ENCODE measurements around the gene ITGAD. TPM values are rescaled to one million over a fixed set of nuclear protein-coding genes. Genes with fewer than 3 reads are reported as not detected.
"Not testable (repeated sequence)": the region's sequence is repeated elsewhere in the genome, so short reads cannot be mapped to it uniquely, and the experiment has no call there.

ITGAD gene
- total RNA-seq, 2 donors from 2014 or later = not detected

GRCh38 chr16:31404353-31405064 lies 11.4 kb downstream of the ITGAD start:
- Mint-ChIP-seq H3K4me1 (no peaks in the 10 kb centered on the region), H3K36me3 (ENCODE audit: low read depth) (no peaks in the 10 kb centered on the region), H3K4me3 (no peak overlapping the region), H3K27ac (no peak overlapping the region), H3K9me3 (peaks cover 5% of the 10 kb centered on the region), H3K27me3 (peaks cover 5% of the 10 kb centered on the region)
- no peak for ATAC-seq (replicated peaks)

GRCh38 chr16:31407406-31407805 lies 14.3 kb downstream of the ITGAD start:
- no peak for ATAC-seq (replicated peaks)
- no peaks in the 10 kb centered on the region for H3K9me3 Mint-ChIP-seq
- H3K36me3 Mint-ChIP-seq (ENCODE audit: low read depth) = no peaks in the 10 kb centered on the region
- no peaks in the 10 kb centered on the region for H3K4me1 Mint-ChIP-seq
- no peak overlapping the region for H3K27ac Mint-ChIP-seq
- no peak overlapping the region for H3K4me3 Mint-ChIP-seq
- H3K27me3 Mint-ChIP-seq = peaks cover 10% of the 10 kb centered on the region

DNA sequence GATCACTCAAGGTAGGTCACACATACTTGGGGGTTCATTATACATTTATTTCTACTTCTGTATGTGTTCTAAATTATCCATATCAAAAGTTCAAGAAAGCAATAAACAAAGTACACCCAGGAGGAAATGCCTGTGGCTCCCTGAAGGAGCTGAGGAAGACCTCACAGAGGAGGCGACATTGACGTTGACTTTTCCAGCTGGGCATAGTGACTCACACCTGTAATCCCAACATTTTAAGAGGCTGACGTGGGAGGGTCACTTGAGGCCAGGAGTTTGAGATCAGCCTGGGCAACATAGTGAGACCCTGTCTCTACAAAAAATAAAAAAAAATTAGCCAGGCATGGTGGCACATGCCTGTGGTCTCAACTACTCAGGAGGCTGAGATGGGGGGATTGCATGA lies 16.3 kb downstream of the ITGAD start:
- no peaks in the 10 kb centered on the region for H3K4me1 Mint-ChIP-seq
- no peaks in the 10 kb centered on the region for H3K9me3 Mint-ChIP-seq
- H3K27ac Mint-ChIP-seq = no peak overlapping the region
- H3K36me3 Mint-ChIP-seq (ENCODE audit: low read depth) = no peaks in the 10 kb centered on the region
- no peak overlapping the region for H3K4me3 Mint-ChIP-seq
- no peak for ATAC-seq (replicated peaks)
- H3K27me3 Mint-ChIP-seq = peaks cover 15% of the 10 kb centered on the region

DNA sequence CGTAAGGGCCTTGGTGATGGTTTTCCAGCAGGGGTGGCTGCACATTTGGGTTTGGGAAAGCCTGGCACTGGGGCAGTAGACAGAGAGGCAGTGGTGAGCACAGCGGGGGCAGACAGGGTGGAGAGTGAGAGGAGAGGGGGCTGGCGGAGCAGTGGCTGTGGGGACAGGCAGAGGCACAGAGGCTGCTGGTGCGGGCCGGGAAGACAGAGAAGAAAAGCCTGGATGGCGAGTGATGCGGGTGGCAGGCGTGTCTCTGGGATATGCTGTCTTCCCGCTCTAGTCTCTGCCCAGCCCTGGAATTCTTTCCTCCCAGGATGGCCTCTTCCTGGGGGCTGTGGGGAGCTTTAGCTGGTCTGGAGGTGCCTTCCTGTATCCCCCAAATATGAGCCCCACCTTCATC lies 16.9 kb downstream of the ITGAD start:
- H3K9me3 Mint-ChIP-seq = no peaks in the 10 kb centered on the region
- H3K36me3 Mint-ChIP-seq (ENCODE audit: low read depth) = no peaks in the 10 kb centered on the region
- H3K4me3 Mint-ChIP-seq = no peak overlapping the region
- H3K4me1 Mint-ChIP-seq = no peaks in the 10 kb centered on the region
- ATAC-seq (replicated peaks) = no peak
- H3K27ac Mint-ChIP-seq = no peak overlapping the region
- peaks cover 15% of the 10 kb centered on the region for H3K27me3 Mint-ChIP-seq

DNA sequence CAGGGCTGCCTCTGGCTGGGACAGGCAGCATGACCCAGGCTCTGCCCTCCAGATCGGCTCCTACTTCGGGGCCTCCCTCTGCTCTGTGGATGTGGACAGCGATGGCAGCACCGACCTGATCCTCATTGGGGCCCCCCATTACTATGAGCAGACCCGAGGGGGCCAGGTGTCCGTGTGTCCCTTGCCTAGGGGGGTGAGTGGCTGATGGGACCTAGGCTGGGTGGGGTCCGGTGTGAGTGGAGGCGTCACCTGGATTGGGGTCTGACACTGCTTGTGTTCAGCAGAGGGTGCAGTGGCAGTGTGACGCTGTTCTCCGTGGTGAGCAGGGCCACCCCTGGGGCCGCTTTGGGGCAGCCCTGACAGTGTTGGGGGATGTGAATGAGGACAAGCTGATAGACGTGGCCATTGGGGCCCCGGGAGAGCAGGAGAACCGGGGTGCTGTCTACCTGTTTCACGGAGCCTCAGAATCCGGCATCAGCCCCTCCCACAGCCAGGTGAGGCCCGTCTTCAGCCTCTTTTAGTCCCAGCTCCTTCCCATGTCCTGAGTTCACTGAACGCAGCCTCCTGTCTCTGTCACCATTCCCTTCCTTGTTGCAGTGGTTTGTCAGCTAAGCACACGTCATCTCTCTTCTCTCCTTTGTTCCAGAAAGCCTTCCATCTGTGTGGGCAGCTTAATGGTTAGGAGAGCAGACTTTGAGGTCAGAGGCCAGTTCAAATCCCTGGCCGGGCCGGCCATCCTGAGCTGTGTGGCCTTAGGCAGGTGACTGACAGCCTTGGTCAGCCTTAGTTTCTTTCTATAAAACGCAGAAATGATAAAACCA lies 18.1 kb downstream of the ITGAD start:
- Mint-ChIP-seq H3K27ac (no peak overlapping the region), H3K27me3 (peaks cover 15% of the 10 kb centered on the region), H3K4me1 (no peaks in the 10 kb centered on the region), H3K4me3 (no peak overlapping the region), H3K36me3 (ENCODE audit: low read depth) (no peaks in the 10 kb centered on the region), H3K9me3 (no peaks in the 10 kb centered on the region)
- ATAC-seq (replicated peaks) = no peak

GRCh38 chr16:31412750-31413149 lies 19.6 kb downstream of the ITGAD start:
- H3K27ac Mint-ChIP-seq = no peak overlapping the region
- ATAC-seq (replicated peaks) = no peak
- peaks cover 18% of the 10 kb centered on the region for H3K27me3 Mint-ChIP-seq
- no peaks in the 10 kb centered on the region for H3K9me3 Mint-ChIP-seq
- no peak overlapping the region for H3K4me3 Mint-ChIP-seq
- H3K4me1 Mint-ChIP-seq = no peaks in the 10 kb centered on the region
- H3K36me3 Mint-ChIP-seq (ENCODE audit: low read depth) = no peaks in the 10 kb centered on the region

DNA sequence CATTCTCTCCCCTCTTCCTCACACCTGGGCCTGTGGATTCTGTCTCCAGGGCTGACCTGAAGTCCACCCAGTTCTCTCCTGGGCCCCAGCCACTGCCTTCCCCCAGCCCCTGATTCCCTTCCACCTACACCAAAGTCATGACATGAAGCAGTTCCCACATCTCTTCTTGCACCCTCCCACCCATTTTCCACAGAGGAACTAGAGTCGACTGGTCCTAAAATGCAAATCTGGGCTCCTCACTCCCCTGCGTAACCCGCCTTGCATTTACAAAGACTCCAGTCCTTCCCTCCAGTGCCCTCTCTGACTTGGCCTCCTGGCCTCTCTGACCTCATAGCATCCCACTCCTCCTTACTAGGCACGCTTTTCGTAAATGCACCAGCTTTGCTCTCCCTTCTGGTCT lies 20.2 kb downstream of the ITGAD start:
- peaks cover 23% of the 10 kb centered on the region for H3K27me3 Mint-ChIP-seq

DNA sequence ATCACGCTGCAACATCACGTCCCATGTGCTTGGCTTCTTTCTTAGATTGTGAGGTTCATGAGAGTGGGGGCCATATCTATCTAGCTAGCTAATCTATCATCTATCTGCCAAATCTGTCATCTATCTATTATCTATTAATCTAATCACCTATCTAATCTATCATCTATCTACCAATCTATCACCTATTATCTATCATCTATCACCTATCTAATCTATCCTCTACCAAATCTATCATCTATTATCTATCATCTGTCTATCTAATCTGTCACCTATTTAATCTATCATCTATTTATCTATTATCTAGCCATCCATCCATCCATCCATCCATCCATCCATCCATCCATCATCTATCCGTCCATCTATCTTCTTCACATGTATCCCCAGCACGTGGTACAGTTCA lies 20.8 kb downstream of the ITGAD start:
- ATAC-seq (replicated peaks) = no peak
- peaks cover 20% of the 10 kb centered on the region for H3K27me3 Mint-ChIP-seq
- H3K4me3 Mint-ChIP-seq = no peak overlapping the region
- no peak overlapping the region for H3K27ac Mint-ChIP-seq
- H3K9me3 Mint-ChIP-seq = no peaks in the 10 kb centered on the region
- H3K4me1 Mint-ChIP-seq = no peaks in the 10 kb centered on the region
- H3K36me3 Mint-ChIP-seq (ENCODE audit: low read depth) = no peaks in the 10 kb centered on the region

More for the DNA sequence above, 20.2 kb downstream of the ITGAD start:
- no peak for ATAC-seq (replicated peaks)
- H3K4me3 Mint-ChIP-seq = no peak overlapping the region
- no peaks in the 10 kb centered on the region for H3K4me1 Mint-ChIP-seq
- no peak overlapping the region for H3K27ac Mint-ChIP-seq
- no peaks in the 10 kb centered on the region for H3K36me3 Mint-ChIP-seq (ENCODE audit: low read depth)
- H3K9me3 Mint-ChIP-seq = no peaks in the 10 kb centered on the region

GRCh38 chr16:31414706-31415105 lies 21.6 kb downstream of the ITGAD start:
- H3K27me3 Mint-ChIP-seq = peaks cover 20% of the 10 kb centered on the region
- no peak overlapping the region for H3K27ac Mint-ChIP-seq
- no peaks in the 10 kb centered on the region for H3K36me3 Mint-ChIP-seq (ENCODE audit: low read depth)
- H3K9me3 Mint-ChIP-seq = no peaks in the 10 kb centered on the region
- H3K4me1 Mint-ChIP-seq = peaks cover 1% of the 10 kb centered on the region
- ATAC-seq (replicated peaks) = no peak
- H3K4me3 Mint-ChIP-seq = no peak overlapping the region

DNA sequence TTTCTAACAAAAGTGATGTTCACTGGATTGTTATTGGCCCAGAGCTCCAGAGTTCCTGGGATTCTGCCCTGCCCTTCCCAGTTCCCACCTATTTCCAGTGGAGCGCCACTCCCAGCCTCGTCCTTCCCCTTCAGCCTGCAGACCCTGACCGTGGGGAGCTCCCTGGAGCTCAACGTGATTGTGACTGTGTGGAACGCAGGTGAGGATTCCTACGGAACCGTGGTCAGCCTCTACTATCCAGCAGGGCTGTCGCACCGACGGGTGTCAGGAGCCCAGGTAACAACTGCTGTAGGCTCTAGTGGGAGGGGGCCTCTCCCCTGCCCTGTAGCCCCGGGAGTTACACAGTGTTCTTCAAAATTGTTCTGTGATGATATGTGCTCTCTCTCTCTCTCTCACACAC lies 23.2 kb downstream of the ITGAD start:
- Mint-ChIP-seq H3K9me3 (no peaks in the 10 kb centered on the region), H3K4me1 (peaks cover 7% of the 10 kb centered on the region), H3K36me3 (ENCODE audit: low read depth) (no peaks in the 10 kb centered on the region), H3K27me3 (peaks cover 22% of the 10 kb centered on the region), H3K4me3 (no peak overlapping the region), H3K27ac (no peak overlapping the region)
- no peak for ATAC-seq (replicated peaks)

DNA sequence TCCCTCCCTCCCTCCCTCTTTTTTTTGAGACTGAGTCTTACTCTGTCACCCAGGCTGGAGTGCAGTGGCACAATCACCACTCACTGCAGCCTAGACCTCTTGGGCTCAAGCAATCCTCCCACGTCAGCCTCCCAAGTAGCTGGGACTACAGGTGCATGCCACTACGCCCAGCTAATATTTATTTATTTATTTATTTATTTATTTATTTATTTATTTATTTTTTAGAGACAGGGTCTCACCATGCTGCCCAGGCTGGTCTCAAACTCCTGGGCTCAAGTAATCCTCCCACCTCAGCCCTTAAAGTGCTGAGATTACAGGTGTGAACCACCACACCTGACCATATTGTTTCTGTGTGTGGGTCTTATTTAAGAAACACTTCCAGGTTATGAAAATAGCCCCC lies 23.9 kb downstream of the ITGAD start:
- not testable (repeated sequence) for H3K36me3 Mint-ChIP-seq (ENCODE audit: low read depth); H3K27ac Mint-ChIP-seq; H3K9me3 Mint-ChIP-seq; H3K4me1 Mint-ChIP-seq; H3K4me3 Mint-ChIP-seq; ATAC-seq (replicated peaks)
- H3K27me3 Mint-ChIP-seq = peaks cover 22% of the 10 kb centered on the region

GRCh38 chr16:31417916-31418315 lies 24.8 kb downstream of the ITGAD start:
- no peaks in the 10 kb centered on the region for H3K9me3 Mint-ChIP-seq
- H3K36me3 Mint-ChIP-seq (ENCODE audit: low read depth) = no peaks in the 10 kb centered on the region
- H3K27ac Mint-ChIP-seq = no peak overlapping the region
- no peak for ATAC-seq (replicated peaks)
- peaks cover 11% of the 10 kb centered on the region for H3K4me1 Mint-ChIP-seq
- H3K4me3 Mint-ChIP-seq = no peak overlapping the region
- H3K27me3 Mint-ChIP-seq = peaks cover 25% of the 10 kb centered on the region

DNA sequence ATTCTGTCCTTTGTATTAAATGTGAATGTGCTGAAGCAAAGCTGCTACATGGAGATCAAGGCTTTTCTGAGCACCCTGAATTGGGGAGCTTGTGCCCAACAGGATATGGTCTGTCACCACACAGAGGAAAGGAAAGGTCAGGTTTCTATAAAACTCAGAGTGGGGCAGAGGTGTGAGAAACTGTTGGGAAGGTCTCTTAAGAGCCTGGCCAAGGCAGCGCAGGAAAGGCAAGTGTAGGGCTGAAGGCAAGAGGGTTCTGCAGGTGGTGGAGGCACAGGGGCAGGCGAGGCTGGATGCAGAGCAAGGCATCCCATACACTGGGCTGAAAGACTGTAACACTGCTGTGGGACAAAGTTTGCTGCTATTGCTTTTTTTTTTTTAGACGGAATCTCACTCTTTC lies 26.9 kb downstream of the ITGAD start:
- H3K36me3 Mint-ChIP-seq (ENCODE audit: low read depth) = no peaks in the 10 kb centered on the region

GRCh38 chr16:31421587-31421986 lies 28.5 kb downstream of the ITGAD start:
- Mint-ChIP-seq H3K4me1 (peaks cover 11% of the 10 kb centered on the region), H3K9me3 (no peaks in the 10 kb centered on the region), H3K27ac (no peak overlapping the region), H3K27me3 (peaks cover 30% of the 10 kb centered on the region), H3K36me3 (ENCODE audit: low read depth) (no peaks in the 10 kb centered on the region), H3K4me3 (no peak overlapping the region)
- ATAC-seq (replicated peaks) = peak; percentile 98

More for the DNA sequence above, 26.9 kb downstream of the ITGAD start:
- Mint-ChIP-seq H3K4me1 (peaks cover 11% of the 10 kb centered on the region), H3K4me3 (peak overlapping the region; percentile 17), H3K27me3 (peaks cover 27% of the 10 kb centered on the region), H3K27ac (no peak overlapping the region), H3K9me3 (no peaks in the 10 kb centered on the region)
- ATAC-seq (replicated peaks) = peak; percentile 36

DNA sequence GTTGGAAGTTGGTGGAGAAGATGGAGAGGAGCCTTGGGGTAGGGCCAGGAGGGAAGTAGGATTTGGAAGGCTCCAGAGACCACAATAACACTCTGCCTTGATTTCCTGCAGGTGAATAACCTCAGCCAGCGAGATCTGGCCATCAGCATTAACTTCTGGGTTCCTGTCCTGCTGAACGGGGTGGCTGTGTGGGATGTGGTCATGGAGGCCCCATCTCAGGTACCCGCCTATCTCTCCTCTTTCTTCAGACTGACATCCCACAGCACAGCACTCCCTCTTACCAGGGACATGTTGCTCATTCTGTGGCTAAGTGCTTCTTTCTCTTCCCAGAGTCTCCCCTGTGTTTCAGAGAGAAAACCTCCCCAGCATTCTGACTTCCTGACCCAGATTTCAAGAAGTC lies 30.1 kb downstream of the ITGAD start:
- peak; percentile 33 for ATAC-seq (replicated peaks)
- Mint-ChIP-seq H3K36me3 (ENCODE audit: low read depth) (no peaks in the 10 kb centered on the region), H3K27ac (no peak overlapping the region), H3K4me3 (no peak overlapping the region), H3K27me3 (peaks cover 24% of the 10 kb centered on the region), H3K4me1 (peaks cover 11% of the 10 kb centered on the region), H3K9me3 (no peaks in the 10 kb centered on the region)

Data from activated T-helper 17 cell treated with anti-CD3 and anti-CD28 coated beads, Interleukin-2, amount 50 U/mL, for 72 hours (primary cell).